GM21381 (cell line): Measurements from ENCODE around the gene CSAG2.
"Not testable (repeated sequence)": the region's sequence is repeated elsewhere in the genome, so short reads cannot be mapped to it uniquely, and the experiment has no call there.

Experiments used
- ATAC-seq: cut with Tn5 transposase; IDR thresholded peaks from one replicate; pipeline ENCODE4 v1.9.1; 2021; ENCODE audit warnings: mild to moderate bottlenecking, moderate library complexity; ENCODE audit not compliant: unreplicated experiment

The CSAG2 gene, protein sequence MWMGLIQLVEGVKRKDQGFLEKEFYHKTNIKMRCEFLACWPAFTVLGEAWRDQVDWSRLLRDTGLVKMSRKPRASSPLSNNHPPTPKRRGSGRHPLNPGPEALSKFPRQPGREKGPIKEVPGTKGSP

DNA sequence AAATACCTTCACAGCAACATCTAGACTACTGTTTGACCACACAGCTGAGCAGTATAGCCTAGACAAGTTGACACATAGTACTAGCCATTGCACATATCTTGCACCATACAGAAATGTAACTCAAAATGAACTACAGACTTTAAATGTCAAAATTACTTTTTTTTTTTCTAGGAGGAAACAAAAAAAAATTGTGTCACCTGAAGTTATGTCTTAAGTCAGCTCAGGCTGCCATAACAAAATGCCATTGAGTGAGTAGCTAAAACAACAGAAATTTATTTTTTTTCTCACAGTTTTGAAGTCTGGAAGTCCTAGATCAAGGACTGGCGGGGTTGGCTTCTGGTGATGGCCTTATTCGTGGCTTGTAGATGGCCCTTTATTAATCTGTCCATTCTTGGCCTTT, at the start of gene CSAG2:
TSS of gene CSAG2 (minus strand) at position 101 of the 400 bp plus-strand sequence. CDS start 161 bp downstream, outside the sequence.
- ATAC-seq = not testable (repeated sequence)

DNA sequence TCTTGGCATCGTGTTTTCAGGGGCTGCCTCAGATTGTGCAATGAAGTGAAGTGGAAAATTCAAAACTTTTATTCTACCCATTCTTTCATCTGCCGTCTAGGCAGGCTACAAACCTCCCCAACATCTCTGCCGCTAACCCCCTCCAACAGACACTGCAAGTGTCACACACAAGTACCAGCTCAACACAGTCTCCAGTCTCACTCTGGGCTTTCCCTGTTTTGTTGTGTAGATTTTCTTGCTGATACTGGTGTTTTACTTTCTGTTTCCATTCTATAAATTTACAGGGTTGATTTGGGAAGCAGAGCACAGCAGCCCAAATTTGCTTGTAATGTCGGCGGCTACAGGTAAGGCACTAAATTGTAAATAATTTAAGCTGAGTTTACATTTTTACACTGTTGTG, 45.8 kb upstream of the CSAG2 start:
- ATAC-seq = not testable (repeated sequence)

DNA sequence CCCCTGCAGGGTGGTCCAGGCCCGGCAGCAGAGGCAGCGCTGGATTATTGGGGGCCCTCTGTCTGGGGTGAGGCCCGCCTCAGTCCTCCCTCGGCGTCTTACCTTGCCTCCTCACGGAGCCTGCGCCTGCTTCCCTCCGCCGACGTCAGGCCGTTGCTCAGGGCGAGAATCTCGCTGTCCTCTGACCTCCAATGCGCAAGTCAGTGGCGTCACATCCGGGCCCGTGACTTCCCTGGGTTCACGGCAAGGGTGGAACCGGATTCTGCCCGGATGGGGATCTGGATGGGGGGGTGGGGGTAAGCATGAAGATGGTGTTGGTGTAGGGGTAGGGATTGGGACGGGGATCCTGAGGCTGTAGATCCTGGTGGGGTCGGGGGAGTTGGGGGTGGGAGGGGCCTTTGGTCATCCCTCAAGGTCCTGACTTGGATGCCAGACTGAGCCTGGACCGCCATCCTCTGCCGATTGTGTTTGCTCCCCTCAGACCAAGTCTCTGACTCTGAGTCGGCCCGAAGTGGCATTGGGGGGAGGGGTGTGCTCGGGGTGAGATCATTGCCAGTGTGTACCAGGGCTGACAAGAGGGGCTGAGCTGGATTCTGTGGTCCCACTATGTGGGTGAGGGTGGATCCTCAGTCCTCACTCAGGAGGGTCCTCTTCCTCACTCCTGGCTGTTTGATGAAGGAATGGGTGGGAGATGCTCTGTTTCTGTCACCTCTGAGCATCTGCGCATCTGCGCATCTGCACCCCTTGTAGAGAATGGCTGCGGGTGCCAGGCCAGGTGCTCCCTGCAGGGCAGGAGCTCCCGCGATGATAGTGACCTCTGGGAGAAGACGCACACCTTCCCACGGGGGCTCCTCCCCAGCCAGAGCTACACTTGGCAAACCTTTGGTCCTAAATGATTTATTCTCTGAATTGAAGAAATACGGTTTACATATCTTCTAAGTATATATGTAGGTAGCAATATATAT, 44.9 kb upstream of the CSAG2 start, which contains the start of gene MAGEA2:
TSS of gene MAGEA2 (minus strand) at position 157 of the 965 bp plus-strand sequence. CDS start 2,479 bp downstream, outside the sequence.
- ATAC-seq = not testable (repeated sequence)

DNA sequence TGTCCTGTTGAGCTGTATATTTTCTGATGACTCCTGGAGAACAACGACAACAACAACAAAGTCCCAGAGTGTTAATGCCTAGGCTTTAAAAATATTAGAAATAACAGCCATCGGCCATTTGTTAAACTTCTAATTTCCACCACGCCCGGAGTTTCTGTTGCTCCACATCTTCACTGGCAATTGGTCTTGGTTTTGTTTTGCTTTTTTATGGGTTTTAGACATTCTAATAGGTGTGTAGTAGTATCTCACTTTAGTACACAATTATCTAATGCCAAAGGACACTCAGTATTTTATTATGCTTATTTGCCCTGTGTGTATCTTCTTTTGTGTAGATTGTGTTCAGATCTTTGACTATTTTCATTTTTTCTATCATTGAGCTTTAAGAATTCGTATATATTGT, 29.5 kb upstream of the CSAG2 start:
- ATAC-seq = no peak

DNA sequence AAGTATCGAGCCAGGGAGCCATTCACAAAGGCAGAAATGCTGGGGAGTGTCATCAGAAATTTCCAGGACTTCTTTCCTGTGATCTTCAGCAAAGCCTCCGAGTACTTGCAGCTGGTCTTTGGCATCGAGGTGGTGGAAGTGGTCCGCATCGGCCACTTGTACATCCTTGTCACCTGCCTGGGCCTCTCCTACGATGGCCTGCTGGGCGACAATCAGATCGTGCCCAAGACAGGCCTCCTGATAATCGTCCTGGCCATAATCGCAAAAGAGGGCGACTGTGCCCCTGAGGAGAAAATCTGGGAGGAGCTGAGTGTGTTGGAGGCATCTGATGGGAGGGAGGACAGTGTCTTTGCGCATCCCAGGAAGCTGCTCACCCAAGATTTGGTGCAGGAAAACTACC, 27.5 kb upstream of the CSAG2 start:
- not testable (repeated sequence) for ATAC-seq

DNA sequence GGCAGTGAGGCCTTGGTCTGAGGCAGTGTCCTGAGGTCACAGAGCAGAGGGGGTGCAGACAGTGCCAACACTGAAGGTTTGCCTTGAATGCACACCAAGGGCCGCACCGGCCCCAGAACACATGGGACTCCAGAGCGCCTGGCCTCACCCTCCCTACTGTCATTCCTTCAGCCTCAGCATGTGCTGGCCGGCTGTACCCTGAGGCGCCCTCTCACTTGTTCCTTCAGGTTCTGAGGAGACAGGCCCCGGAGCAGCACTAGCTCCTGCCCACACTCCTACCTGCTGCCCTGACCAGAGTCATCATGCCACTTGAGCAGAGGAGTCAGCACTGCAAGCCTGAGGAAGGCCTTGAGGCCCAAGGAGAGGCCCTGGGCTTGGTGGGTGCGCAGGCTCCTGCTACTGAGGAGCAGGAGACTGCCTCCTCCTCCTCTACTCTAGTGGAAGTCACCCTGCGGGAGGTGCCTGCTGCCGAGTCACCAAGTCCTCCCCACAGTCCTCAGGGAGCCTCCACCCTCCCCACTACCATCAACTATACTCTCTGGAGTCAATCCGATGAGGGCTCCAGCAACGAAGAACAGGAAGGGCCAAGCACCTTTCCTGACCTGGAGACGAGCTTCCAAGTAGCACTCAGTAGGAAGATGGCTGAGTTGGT, 26.9 kb upstream of the CSAG2 start:
- ATAC-seq = no peak

DNA sequence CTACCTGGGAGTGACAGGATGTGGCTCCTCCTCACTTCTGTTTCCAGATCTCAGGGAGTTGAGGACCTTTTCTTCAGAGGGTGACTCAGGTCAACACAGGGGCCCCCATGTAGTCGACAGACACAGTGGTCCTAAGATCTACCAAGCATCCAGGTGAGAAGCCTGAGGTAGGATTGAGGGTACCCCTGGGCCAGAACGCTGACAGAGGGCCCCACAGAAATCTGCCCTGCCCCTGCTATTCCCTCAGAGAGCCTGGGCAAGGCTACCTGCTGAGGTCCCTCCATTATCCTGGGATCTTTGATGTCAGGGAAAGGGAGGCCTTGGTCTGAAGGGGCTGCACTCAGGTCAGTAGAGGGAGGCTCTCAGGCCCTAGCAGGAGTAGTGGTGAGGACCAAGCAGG, 26.0 kb upstream of the CSAG2 start:
- ATAC-seq = no peak

DNA sequence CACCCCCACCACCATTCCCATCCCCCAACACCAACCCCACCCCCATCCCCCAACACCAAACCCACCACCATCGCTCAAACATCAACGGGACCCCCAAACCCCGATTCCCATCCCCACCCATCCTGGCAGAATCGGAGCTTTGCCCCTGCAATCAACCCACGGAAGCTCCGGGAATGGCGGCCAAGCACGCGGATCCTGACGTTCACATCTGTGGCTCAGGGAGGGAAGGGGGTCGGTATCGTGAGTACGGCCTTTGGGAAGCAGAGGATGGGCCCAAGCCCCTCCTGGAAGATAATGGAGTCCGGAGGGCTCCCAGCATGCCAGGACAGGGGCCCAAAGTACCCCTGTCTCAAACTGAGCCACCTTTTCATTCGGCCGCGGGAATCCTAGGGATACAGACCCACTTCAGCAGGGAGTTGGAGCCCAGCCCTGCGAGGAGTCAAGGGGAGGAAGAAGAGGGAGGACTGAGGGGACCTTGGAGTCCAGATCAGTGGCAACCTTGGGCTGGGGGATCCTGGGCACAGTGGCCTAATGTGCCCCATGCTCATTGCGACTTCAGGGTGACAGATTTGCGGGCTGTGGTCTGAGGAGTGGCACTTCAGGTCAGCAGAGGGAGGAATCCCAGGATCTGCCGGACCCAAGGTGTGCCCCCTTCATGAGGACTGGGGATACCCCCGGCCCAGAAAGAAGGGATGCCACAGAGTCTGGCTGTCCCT, 25.2 kb upstream of the CSAG2 start:
- not testable (repeated sequence) for ATAC-seq

DNA sequence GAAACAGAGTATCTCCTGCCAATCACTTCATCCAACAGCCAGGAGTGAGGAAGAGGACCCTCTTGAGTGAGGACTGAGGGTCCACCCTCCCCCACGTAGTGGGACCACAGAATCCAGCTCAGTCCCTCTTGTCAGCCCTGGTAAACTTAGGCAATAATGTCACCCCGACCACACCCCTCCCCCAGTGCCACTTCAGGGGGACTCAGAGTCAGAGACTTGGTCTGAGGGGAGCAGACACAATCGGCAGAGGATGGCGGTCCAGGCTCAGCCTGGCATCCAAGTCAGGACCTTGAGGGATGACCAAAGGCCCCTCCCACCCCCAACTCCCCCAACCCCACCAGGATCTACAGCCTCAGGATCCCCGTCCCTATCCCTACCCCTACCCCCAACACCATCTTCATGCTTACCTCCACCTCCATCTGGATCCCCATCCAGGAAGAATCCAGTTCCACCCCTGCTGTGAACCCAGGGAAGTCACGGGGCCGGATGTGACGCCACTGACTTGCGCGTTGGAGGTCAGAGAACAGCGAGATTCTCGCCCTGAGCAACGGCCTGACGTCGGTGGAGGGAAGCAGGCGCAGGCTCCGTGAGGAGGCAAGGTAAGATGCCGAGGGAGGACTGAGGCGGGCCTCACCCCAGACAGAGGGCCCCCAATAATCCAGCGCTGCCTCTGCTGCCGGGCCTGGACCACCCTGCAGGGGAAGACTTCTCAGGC, 24.3 kb upstream of the CSAG2 start, which contains the start of the genes CSAG1 and MAGEA12:
TSS of gene CSAG1 (minus strand) at position 461 of the 715 bp plus-strand sequence. CDS start 1,261 bp downstream, outside the sequence.
TSS of gene MAGEA12 (plus strand) at position 497 of the 715 bp plus-strand sequence. CDS start 2,405 bp downstream, outside the sequence.
- no peak for ATAC-seq

DNA sequence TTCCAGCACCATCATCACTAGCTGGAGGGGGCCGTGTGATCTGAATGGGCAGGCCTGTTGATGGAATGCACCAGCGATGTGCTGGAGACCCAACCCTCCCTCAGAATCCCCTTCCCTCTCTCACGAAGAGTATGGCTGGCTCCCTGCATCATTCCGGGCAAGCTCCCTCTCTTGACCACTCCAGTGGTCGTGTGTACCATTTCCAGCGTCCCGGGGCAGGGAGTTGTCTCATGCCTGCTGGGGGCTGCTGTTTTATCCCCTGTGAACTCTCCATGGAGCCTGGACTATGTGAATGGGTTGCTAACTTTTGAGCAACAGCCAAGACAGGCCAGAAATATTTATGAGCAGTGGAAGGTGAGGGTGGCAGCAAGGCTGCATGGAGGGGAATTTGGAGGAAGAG, 16.3 kb upstream of the CSAG2 start:
- ATAC-seq = no peak

DNA sequence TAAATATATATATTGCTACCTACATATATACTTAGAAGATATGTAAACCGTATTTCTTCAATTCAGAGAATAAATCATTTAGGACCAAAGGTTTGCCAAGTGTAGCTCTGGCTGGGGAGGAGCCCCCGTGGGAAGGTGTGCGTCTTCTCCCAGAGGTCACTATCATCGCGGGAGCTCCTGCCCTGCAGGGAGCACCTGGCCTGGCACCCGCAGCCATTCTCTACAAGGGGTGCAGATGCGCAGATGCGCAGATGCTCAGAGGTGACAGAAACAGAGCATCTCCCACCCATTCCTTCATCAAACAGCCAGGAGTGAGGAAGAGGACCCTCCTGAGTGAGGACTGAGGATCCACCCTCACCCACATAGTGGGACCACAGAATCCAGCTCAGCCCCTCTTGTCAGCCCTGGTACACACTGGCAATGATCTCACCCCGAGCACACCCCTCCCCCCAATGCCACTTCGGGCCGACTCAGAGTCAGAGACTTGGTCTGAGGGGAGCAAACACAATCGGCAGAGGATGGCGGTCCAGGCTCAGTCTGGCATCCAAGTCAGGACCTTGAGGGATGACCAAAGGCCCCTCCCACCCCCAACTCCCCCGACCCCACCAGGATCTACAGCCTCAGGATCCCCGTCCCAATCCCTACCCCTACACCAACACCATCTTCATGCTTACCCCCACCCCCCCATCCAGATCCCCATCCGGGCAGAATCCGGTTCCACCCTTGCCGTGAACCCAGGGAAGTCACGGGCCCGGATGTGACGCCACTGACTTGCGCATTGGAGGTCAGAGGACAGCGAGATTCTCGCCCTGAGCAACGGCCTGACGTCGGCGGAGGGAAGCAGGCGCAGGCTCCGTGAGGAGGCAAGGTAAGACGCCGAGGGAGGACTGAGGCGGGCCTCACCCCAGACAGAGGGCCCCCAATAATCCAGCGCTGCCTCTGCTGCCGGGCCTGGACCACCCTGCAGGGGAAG, 5.0 kb upstream of the CSAG2 start, which contains the start of gene MAGEA2B:
TSS of gene MAGEA2B (plus strand) at position 814 of the 973 bp plus-strand sequence. CDS start 2,479 bp downstream, outside the sequence.
- not testable (repeated sequence) for ATAC-seq

DNA sequence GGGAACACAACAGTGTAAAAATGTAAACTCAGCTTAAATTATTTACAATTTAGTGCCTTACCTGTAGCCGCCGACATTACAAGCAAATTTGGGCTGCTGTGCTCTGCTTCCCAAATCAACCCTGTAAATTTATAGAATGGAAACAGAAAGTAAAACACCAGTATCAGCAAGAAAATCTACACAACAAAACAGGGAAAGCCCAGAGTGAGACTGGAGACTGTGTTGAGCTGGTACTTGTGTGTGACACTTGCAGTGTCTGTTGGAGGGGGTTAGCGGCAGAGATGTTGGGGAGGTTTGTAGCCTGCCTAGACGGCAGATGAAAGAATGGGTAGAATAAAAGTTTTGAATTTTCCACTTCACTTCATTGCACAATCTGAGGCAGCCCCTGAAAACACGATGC, 4.1 kb upstream of the CSAG2 start:
- not testable (repeated sequence) for ATAC-seq

DNA sequence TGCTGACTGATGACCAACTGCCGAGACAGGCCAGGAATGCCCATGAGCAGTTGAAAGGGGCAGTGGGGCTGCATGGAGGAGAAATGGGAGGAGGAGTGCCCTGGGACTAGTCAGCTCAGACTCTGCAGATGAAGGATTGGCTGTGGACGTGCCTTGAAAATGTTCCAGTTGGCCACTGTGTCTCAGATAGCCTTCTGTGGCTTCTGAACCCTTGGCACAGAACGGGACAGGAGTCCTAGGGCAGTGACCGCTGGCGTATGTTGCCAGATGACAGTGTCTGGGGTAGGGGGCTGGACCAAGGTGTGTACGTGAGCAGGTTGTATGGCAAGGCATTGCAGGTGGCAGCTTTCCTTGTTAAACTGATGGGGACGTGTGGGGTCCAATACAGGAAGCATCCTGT, 2.6 kb downstream of the CSAG2 start:
- not testable (repeated sequence) for ATAC-seq

DNA sequence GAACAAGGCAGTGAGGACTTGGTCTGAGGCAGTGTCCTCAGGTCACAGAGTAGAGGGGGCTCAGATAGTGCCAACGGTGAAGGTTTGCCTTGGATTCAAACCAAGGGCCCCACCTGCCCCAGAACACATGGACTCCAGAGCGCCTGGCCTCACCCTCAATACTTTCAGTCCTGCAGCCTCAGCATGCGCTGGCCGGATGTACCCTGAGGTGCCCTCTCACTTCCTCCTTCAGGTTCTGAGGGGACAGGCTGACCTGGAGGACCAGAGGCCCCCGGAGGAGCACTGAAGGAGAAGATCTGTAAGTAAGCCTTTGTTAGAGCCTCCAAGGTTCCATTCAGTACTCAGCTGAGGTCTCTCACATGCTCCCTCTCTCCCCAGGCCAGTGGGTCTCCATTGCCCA, 8.7 kb downstream of the CSAG2 start:
- not testable (repeated sequence) for ATAC-seq

DNA sequence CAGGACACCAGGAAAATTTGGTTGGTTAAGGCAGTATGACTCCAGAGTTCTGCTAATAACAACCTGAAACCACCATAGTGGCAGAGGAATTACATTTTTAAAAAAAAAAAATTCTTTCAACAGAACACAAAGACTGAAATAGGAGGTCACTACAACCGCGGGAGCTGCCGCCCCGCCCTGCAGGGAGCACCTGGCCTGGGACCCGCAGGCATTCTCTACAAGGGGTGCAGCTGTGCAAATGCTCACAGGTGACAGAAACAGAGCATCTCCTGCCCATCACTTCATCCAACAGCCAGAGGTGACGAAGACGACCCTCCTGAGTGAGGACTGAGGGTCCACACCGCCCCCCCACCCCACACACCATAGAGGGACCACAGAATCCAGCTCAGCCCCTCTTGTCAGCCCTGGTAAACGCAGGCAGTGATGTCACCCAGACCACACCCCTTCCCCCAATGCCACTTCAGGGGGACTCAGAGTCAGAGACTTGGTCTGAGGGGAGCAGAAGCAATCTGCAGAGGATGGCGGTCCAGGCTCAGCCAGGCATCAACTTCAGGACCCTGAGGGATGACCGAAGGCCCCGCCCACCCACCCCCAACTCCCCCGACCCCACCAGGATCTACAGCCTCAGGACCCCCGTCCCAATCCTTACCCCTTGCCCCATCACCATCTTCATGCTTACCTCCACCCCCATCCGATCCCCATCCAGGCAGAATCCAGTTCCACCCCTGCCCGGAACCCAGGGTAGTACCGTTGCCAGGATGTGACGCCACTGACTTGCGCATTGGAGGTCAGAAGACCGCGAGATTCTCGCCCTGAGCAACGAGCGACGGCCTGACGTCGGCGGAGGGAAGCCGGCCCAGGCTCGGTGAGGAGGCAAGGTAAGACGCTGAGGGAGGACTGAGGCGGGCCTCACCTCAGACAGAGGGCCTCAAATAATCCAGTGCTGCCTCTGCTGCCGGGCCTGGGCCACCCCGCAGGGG, 10.8 kb downstream of the CSAG2 start, which contains the start of gene MAGEA3:
TSS of gene MAGEA3 (plus strand) at position 843 of the 980 bp plus-strand sequence. CDS start 2,039 bp downstream, outside the sequence.
- ATAC-seq = not testable (repeated sequence)

DNA sequence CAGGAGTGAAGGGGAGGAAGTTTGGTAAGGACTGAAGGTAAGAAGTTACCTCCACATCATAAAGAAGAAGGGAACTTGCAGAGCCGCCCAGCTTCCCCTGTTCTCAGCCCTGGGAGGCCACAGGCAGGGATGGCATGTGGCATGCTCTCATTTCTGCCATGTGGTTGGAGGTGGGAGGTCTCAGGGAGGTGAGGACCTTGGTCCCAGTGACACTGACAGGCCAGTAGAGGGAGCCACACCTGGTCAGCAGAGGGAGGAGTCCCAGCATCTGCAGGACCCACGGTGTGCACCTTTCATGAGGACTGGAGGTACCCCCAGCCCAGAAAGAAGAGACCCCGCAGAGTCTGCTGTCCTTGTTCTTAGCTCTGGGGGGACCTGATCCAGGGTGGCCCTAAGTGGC, 28.1 kb downstream of the CSAG2 start:
- not testable (repeated sequence) for ATAC-seq

DNA sequence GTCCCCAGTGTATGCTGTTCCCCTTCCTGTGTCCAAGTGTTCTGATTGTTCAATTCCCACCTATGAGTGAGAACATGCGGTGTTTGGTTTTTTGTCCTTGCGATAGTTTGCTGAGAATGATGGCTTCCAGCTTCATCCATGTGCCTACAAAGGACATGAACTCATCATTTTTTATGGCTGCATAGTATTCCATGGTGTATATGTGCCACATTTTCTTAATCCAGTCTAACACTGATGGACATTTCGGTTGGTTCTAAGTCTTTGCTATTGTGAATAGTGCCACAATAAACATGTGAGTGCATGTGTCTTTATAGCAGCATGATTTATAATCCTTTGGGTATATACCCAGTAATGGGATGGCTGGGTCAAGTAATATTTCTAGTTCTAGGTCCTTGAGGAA, 34.4 kb downstream of the CSAG2 start:
- ATAC-seq = not testable (repeated sequence)
